Fibroblast of lung (primary cell): ENCODE results near the gene MTRF1. TPM values are rescaled to one million over a fixed set of nuclear protein-coding genes. Genes with fewer than 3 reads are reported as not detected.

ENCODE experiments used
- DNase-seq, 2 donors: peaks; one replicate each; pipeline versions ENCODE4 v3.0.0 to v3.0.0-alpha.2; 2010; ENCODE audit warnings: low read depth in 2 of 2
- H2AFZ ChIP-seq: 2 replicates; pipeline ENCODE4 v1.5.1; 2012; ENCODE audit warnings: low read length, control low read depth, inconsistent platforms
- H3K27ac ChIP-seq: 2 replicates; pipeline ENCODE4 v1.5.1; 2011; ENCODE audit warnings: low read length, control low read depth; ENCODE audit not compliant: insufficient read depth
- H3K27me3 ChIP-seq: 2 replicates; pipeline ENCODE4 v1.5.1; 2011; ENCODE audit warnings: mild to moderate bottlenecking, low read length; ENCODE audit not compliant: control insufficient read depth, insufficient read depth
- H3K36me3 ChIP-seq: 2 replicates; pipeline ENCODE4 v1.5.1; 2011; ENCODE audit warnings: low read length; ENCODE audit not compliant: control insufficient read depth, insufficient read depth
- H3K4me1 ChIP-seq: 2 replicates; pipeline ENCODE4 v1.5.1; 2011; ENCODE audit warnings: low read length; ENCODE audit not compliant: control insufficient read depth, insufficient read depth; ENCODE audit errors: extremely low read depth
- H3K4me2 ChIP-seq: 2 replicates; pipeline ENCODE4 v1.5.1; 2011; ENCODE audit warnings: low read length, control low read depth; ENCODE audit not compliant: insufficient read depth; ENCODE audit errors: extremely low read depth
- H3K4me3 ChIP-seq, 4 experiments: fragments of 200-600 bp in 1 of 4; sonication (generic) in 1 of 4; replicated peaks in 1 of 4; 2 replicates each; pipeline ENCODE4 v1.5.1; 2011 to 2016; ENCODE audit warnings: low read length in 4 of 4, low read depth in 3 of 4, mild to moderate bottlenecking in 3 of 4, control low read depth in 2 of 4, inconsistent platforms in 1 of 4, mixed read lengths in 1 of 4; ENCODE audit not compliant: insufficient read depth in 1 of 4; ENCODE audit errors: control extremely low read depth in 1 of 4
- H3K79me2 ChIP-seq: 2 replicates; pipeline ENCODE4 v1.5.1; 2012; ENCODE audit warnings: mild to moderate bottlenecking, low read length, inconsistent platforms; ENCODE audit not compliant: control insufficient read depth, insufficient read depth
- H3K9ac ChIP-seq: 2 replicates; pipeline ENCODE4 v1.5.1; 2011; ENCODE audit warnings: mild to moderate bottlenecking, low read length, control low read depth; ENCODE audit not compliant: insufficient read depth
- H3K9me3 ChIP-seq: 2 replicates; pipeline ENCODE4 v1.5.1; 2012; ENCODE audit warnings: low read depth, low read length; ENCODE audit not compliant: control insufficient read depth, insufficient read depth
- H4K20me1 ChIP-seq: 2 replicates; pipeline ENCODE4 v1.5.1; 2011; ENCODE audit warnings: low read length; ENCODE audit not compliant: control insufficient read depth, insufficient read depth; ENCODE audit errors: extremely low read depth
- EZH2 ChIP-seq: IDR thresholded peaks from 2 replicates; pipeline ENCODE4 v1.5.1; 2012; ENCODE audit warnings: low read length, control low read depth, mild to moderate bottlenecking; ENCODE audit errors: missing control alignments
- polyA plus RNA-seq, 2 donors: library from polyadenylated mRNA; depleted of rRNA in 1 of 2; stranded (reverse) in 1 of 2; unstranded in 1 of 2; fragments of >200 nt; gene quantifications; 2 replicates each; pipeline ENCODE4 v1.2.1, GENCODE V29; 2011 to 2012; ENCODE audit warnings: missing spikeins in 1 of 2
- total RNA-seq: library from RNA; depleted of rRNA; stranded (reverse); fragments of >200 nt; gene quantifications from 2 replicates; pipeline ENCODE4 v1.2.1, GENCODE V29; 2014
- TF ChIP-seq, protein P1 (sequence below), 2 donors: IDR thresholded peaks in 1 of 2; conservative IDR thresholded peaks in 1 of 2; 1 replicate in 1 of 2; 2 replicates in 1 of 2; pipeline ENCODE4 v1.5.1; 2011 to 2012; ENCODE audit warnings: low read length in 2 of 2, control low read depth in 1 of 2, inconsistent platforms in 1 of 2, low read depth in 1 of 2, mild to moderate bottlenecking in 1 of 2

The MTRF1 gene
- total and polyA plus RNA-seq, 2 donors (not counting 1 experiment from before 2014, with no cell fraction given), result 11.6 to 13.4 TPM

DNA sequence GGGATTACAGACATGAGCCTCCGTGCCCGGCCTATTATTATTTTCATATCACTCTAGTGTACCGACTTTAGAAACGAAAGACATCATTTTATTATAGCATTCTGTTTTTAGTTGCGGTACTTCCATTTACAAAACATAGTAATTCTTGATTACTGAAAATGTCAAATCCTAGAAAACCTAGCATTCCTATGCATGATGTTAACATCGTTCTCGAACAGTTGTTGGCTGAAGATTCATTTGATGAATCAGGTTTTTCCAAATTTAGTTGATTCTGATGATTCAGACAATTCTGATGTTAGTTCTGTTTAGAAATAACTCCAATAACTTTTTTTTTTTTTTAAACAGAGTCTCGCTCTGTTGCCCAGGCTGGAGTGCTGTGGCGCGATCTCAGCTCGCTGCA is 11.5 kb upstream of the MTRF1 start:
- Histone ChIP-seq H3K79me2 (no peaks in the 10 kb centered on the region), H4K20me1 (no peaks in the 10 kb centered on the region)

DNA sequence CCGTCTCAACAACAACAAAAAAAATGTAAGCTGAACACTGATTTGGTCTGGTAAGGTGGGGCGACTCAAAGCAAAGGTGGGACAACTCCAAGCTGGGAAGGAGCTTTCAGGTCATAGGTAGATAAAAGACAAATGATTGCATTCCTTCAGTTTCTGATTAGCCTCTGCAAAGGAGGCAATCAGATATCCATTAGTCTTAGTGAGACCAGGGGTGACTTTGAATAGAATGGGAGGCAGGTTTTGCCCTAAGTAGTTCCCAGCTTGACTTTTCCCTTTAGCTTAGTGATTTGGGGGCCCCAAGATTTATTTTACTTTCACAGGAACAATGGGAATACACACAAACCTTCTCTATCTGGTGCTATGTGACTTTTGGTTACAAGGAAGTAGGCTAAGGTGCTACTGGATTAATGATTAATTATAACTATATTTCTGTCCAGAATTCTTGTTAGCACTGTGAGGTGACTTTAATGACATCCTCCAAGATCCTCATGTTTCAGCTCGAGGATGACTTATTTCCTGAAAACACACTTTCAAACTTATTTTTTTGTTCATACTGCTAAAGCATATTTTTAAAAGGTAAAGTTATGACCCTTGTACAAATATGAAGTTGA is 10.6 kb upstream of the MTRF1 start:
- Histone ChIP-seq H3K27ac (no peak overlapping the region), H3K4me2 (no peak overlapping the region), H3K4me3 (no peak overlapping the region), H3K4me1 (no peaks in the 10 kb centered on the region), H3K9me3 (no peaks in the 10 kb centered on the region), H3K79me2 (no peaks in the 10 kb centered on the region), H3K36me3 (no peaks in the 10 kb centered on the region), H3K27me3 (no peaks in the 10 kb centered on the region), H3K9ac (no peak overlapping the region), H2AFZ (no peak overlapping the region), H4K20me1 (no peaks in the 10 kb centered on the region)
- no peak for DNase-seq
- TF ChIP-seq, protein P1, sequence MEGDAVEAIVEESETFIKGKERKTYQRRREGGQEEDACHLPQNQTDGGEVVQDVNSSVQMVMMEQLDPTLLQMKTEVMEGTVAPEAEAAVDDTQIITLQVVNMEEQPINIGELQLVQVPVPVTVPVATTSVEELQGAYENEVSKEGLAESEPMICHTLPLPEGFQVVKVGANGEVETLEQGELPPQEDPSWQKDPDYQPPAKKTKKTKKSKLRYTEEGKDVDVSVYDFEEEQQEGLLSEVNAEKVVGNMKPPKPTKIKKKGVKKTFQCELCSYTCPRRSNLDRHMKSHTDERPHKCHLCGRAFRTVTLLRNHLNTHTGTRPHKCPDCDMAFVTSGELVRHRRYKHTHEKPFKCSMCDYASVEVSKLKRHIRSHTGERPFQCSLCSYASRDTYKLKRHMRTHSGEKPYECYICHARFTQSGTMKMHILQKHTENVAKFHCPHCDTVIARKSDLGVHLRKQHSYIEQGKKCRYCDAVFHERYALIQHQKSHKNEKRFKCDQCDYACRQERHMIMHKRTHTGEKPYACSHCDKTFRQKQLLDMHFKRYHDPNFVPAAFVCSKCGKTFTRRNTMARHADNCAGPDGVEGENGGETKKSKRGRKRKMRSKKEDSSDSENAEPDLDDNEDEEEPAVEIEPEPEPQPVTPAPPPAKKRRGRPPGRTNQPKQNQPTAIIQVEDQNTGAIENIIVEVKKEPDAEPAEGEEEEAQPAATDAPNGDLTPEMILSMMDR (conservative IDR thresholded peaks at IDR 0.05 in 1 of 2, IDR thresholded peaks at IDR 0.05 in 1 of 2; ENCODE audit: low read depth in 1 of 2, low read length in 2 of 2), result no peak
- TF ChIP-seq EZH2, result no peak

More for the DNA sequence above, 11.5 kb upstream of the MTRF1 start:
- Histone ChIP-seq H3K27ac (no peak overlapping the region), H3K36me3 (no peaks in the 10 kb centered on the region), H3K9ac (no peak overlapping the region), H3K4me1 (no peaks in the 10 kb centered on the region), H3K27me3 (no peaks in the 10 kb centered on the region), H2AFZ (no peak overlapping the region), H3K4me3 (no peak overlapping the region), H3K4me2 (no peak overlapping the region), H3K9me3 (no peaks in the 10 kb centered on the region)
- DNase-seq, result no peak
- TF ChIP-seq, protein P1 (conservative IDR thresholded peaks at IDR 0.05 in 1 of 2, IDR thresholded peaks at IDR 0.05 in 1 of 2; ENCODE audit: low read depth in 1 of 2, low read length in 2 of 2), result no peak
- TF ChIP-seq EZH2, result no peak

DNA sequence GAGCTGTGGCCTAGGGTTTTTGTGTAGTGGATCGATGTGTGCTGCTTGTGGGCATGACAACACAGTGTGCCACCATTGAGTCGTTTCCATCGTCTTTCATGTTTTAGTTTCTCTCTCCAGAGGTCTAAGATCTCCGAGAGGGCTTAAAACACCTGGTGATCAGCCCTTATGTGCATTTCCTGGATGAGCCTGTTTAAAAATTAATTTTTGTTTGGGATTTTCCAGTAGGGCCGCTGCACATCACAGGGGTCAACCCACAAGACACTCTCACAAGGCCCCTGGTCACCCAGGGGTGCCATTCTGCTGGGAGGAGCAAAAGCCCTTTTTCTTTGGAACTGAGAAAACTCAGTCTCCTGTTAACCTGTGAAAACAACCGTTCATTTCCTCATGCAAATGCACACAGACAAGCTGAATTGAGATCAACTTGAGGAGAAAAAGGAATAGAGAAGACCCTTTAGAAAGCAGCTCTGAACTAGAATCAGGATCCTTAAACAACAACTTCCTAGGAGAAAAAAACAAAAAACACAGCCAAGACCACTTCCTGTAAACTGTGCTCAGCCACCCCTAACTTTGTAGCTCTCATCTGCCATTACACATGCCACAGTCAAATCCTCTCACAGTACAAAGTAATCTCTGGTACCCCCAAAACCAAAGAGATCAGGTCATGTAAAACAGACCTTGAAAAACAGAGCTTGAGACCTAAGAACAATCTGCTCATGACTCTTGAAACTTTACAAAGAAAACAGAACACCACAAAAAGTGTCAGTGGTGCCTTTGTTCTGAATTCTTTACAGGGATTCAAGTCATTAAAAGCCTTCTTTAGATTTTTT is 8.3 kb upstream of the MTRF1 start:
- Histone ChIP-seq H3K9ac (no peak overlapping the region), H3K4me1 (no peaks in the 10 kb centered on the region), H3K36me3 (no peaks in the 10 kb centered on the region), H3K27me3 (no peaks in the 10 kb centered on the region), H3K9me3 (no peaks in the 10 kb centered on the region), H3K79me2 (no peaks in the 10 kb centered on the region), H2AFZ (no peak overlapping the region), H3K27ac (no peak overlapping the region), H3K4me2 (no peak overlapping the region), H3K4me3 (no peak overlapping the region), H4K20me1 (no peaks in the 10 kb centered on the region)
- DNase-seq, result no peak
- no peak for TF ChIP-seq EZH2
- TF ChIP-seq, protein P1 (conservative IDR thresholded peaks at IDR 0.05 in 1 of 2, IDR thresholded peaks at IDR 0.05 in 1 of 2; ENCODE audit: low read depth in 1 of 2, low read length in 2 of 2), result no peak
